OCI-LY7 (cell line): ENCODE results near the gene MTMR4. TPM values are rescaled to one million over a fixed set of nuclear protein-coding genes. Genes with fewer than 3 reads are reported as not detected.

Experiments used
- Bru-seq: library from RNA; stranded (reverse); fragments of 400-500 nt; gene quantifications from one replicate; lab custom pipeline; 2021; lab: Mats Ljungman, UMichigan
- BruChase-seq, 2 experiments: library from RNA; stranded (reverse); fragments of 400-500 nt; gene quantifications; one replicate each; lab custom pipeline; 2021; lab: Mats Ljungman, UMichigan
- BruUV-seq: library from RNA; stranded (reverse); fragments of 400-500 nt; replicated peaks from 2 replicates; lab custom pipeline; 2021; lab: Mats Ljungman, UMichigan
- CTCF ChIA-PET: fragments of 300-600 bp; sonication (Branson Sonifier 250); formaldehyde crosslinking; loops from one replicate; lab custom pipeline; 2022; ENCODE audit warnings: antibody characterized with exemption; ENCODE audit not compliant: unreplicated experiment; lab: Charles Lee
- POLR2A ChIA-PET: fragments of 300-600 bp; sonication (Branson Sonifier 250); formaldehyde crosslinking; loops from one replicate; lab custom pipeline; 2022; ENCODE audit warnings: antibody characterized with exemption; lab: Charles Lee
- DNase-seq: peaks from one replicate; pipeline ENCODE4 v3.0.0-alpha.2; 2015; ENCODE audit warnings: low spot score
- H2AFZ ChIP-seq: fragments of 200-600 bp; sonication (generic), shearing (Covaris generic); 2 replicates; pipeline ENCODE4 v1.6.1; 2014; ENCODE audit warnings: mild to moderate bottlenecking, antibody characterized with exemption, low read length, moderate library complexity
- H3K27ac ChIP-seq: fragments of 200-600 bp; sonication (generic); 2 replicates; pipeline ENCODE4 v1.5.1; 2014; ENCODE audit warnings: mixed run types, low read depth, mild to moderate bottlenecking, moderate library complexity, low read length, inconsistent platforms; ENCODE audit not compliant: poor library complexity, severe bottlenecking
- H3K36me3 ChIP-seq: fragments of 200-600 bp; sonication (generic); 2 replicates; pipeline ENCODE4 v1.6.1; 2014; ENCODE audit warnings: mild to moderate bottlenecking, antibody characterized with exemption, low read length, moderate library complexity, mixed read lengths; ENCODE audit not compliant: insufficient read depth
- H3K4me1 ChIP-seq: fragments of 200-600 bp; sonication (generic); 2 replicates; pipeline ENCODE4 v1.5.1; 2014; ENCODE audit warnings: mild to moderate bottlenecking, low read length; ENCODE audit not compliant: insufficient read depth, poor library complexity, severe bottlenecking
- H3K4me2 ChIP-seq: fragments of 200-600 bp; sonication (generic); 2 replicates; pipeline ENCODE4 v1.6.1; 2014; ENCODE audit warnings: mild to moderate bottlenecking, low read length
- H3K4me3 ChIP-seq: fragments of 200-600 bp; sonication (generic); 2 replicates; pipeline ENCODE4 v1.5.1; 2014; ENCODE audit warnings: mild to moderate bottlenecking, low read depth, low read length; ENCODE audit not compliant: poor library complexity, severe bottlenecking
- H3K79me2 ChIP-seq: fragments of 200-600 bp; sonication (generic); 2 replicates; pipeline ENCODE4 v1.6.1; 2016; ENCODE audit warnings: low read depth, mild to moderate bottlenecking, low read length, moderate library complexity, mixed read lengths; ENCODE audit not compliant: insufficient read depth
- H3K9me2 ChIP-seq: fragments of 200-600 bp; sonication (generic); 2 replicates; pipeline ENCODE4 v1.6.1; 2016; ENCODE audit warnings: mild to moderate bottlenecking, low read length, mixed read lengths; ENCODE audit not compliant: insufficient read depth
- H3K9me3 ChIP-seq: fragments of 200-600 bp; sonication (generic); 2 replicates; pipeline ENCODE4 v1.6.1; 2014; ENCODE audit warnings: mild to moderate bottlenecking, mixed run types, low read length, mixed read lengths
- H4K20me1 ChIP-seq: fragments of 200-600 bp; sonication (generic); 2 replicates; pipeline ENCODE4 v1.6.1; 2014; ENCODE audit warnings: mild to moderate bottlenecking, antibody characterized with exemption, low read length, moderate library complexity, mixed read lengths; ENCODE audit not compliant: insufficient read depth
- CTCF ChIP-seq: fragments of 200-600 bp; sonication (generic); conservative IDR thresholded peaks from 2 replicates; pipeline ENCODE4 v1.5.1; 2014; ENCODE audit warnings: mild to moderate bottlenecking, antibody characterized with exemption, low read length, moderate library complexity, mixed read lengths
- EZH2phosphoT487 ChIP-seq: fragments of 200-600 bp; sonication (generic); IDR thresholded peaks from 2 replicates; pipeline ENCODE4 v1.6.1; 2018; ENCODE audit warnings: low read depth, borderline replicate concordance, mild to moderate bottlenecking, mixed run types, antibody characterized with exemption, low read length, moderate library complexity, mixed read lengths
- intact Hi-C: fragments of 100-400 bp; cut with micrococcal nuclease; formaldehyde crosslinking; loops from one replicate; pipeline ENCODE4 v1.10.0; 2022; ENCODE audit not compliant: unreplicated experiment
- long read RNA-seq: library from polyadenylated mRNA; stranded (forward); transcript quantifications from one replicate; pipeline ENCODE4 v2.0.0, GENCODE V29; 2022
- total RNA-seq, 2 experiments: library from RNA; depleted of rRNA in 1 of 2; stranded (reverse); fragments of >200 nt in 1 of 2; shearing (Covaris generic) in 1 of 2; gene quantifications; 2 replicates each; pipeline ENCODE4 v1.2.3, GENCODE V29; 2014 to 2022

MTMR4 gene
- 37.0 and 37.8 TPM in 2 replicates for total RNA-seq (2014; rRNA removed; shearing (Covaris generic))
- total RNA-seq (2022), result 51.0 and 61.1 TPM in 2 replicates
- percentile 78 among the genes with signal in this experiment for Bru-seq, nascent RNA
- BruChase-seq, experiment 1, labeled RNA remaining after a 6-hour chase, result percentile 81 among the genes with signal in this experiment
- percentile 90 among the genes with signal in this experiment for BruChase-seq, experiment 2, labeled RNA remaining after a 2-hour chase
- long read RNA-seq, full-length matches to known transcripts, result 10 of 39 reads
- long read RNA-seq, partial matches to known transcripts, result 14 of 39 reads
- long read RNA-seq, other reads (novel, unspliced or antisense), result 15 of 39 reads

- peaks cover 43% of the 10 kb centered on the region for H3K4me1 ChIP-seq
- ChIA-PET POLR2A (interaction anchor here (0.6 to 1.7 kb wide), 4 partner anchors 9 to 431 kb away, joined by 3 to 10 read pairs (median 4); no protein-coding TSS in a partner anchor), CTCF (interaction anchor here (0.5 to 0.6 kb wide), 2 partner anchors 74 to 232 kb away, joined by 5 read pairs; no protein-coding TSS in a partner anchor)
- peak; percentile 81 for DNase-seq
- BruUV-seq, result no TSS peak
- H3K36me3 ChIP-seq, result peaks cover 37% of the 10 kb centered on the region
- H3K9me2 ChIP-seq, result no peaks in the 10 kb centered on the region
- peak within 1 kb of the TSS; percentile 91 for H3K4me2 ChIP-seq
- peaks cover 22% of the 10 kb centered on the region; the same call in 1 of the 2 replicates for H3K79me2 ChIP-seq
- no peak for TF ChIP-seq CTCF
- no peak for TF ChIP-seq EZH2phosphoT487
- peak within 1 kb of the TSS; percentile 16 for H3K27ac ChIP-seq
- H3K9me3 ChIP-seq, result no peaks in the 10 kb centered on the region
- intact Hi-C loops, result loop anchor here (10.0 kb wide), 1 partner anchor 181 kb away; the partner anchor contains the start of genes RAD51C and TEX14
- 0 out of 2 replicates have a peak, but pooled peaks cover 4% of the 10 kb centered on the region for H4K20me1 ChIP-seq
- peak within 1 kb of the TSS; percentile 31; the same call in 1 of the 2 replicates for H2AFZ ChIP-seq
- H3K4me3 ChIP-seq, result peak within 1 kb of the TSS; percentile 90
These were observed at the start of gene MTMR4 for GRCh38 chr17:58513965-58514769. TSS of gene MTMR4 (minus strand) at chr17:58514638. CDS start at chr17:58514407, 231 bp downstream.

GRCh38 chr17:58560511-58560910 is 46.1 kb upstream of the MTMR4 start:
- H3K27ac ChIP-seq, result no peak overlapping the region
- H3K4me1 ChIP-seq, result peaks cover 61% of the 10 kb centered on the region
- DNase-seq, result no peak
- H4K20me1 ChIP-seq, result no peaks in the 10 kb centered on the region
- H3K4me3 ChIP-seq, result no peak overlapping the region
- H3K4me2 ChIP-seq, result no peak overlapping the region
- ChIA-PET CTCF (no interaction called here), POLR2A (interaction anchor here (0.9 to 2.0 kb wide), 2 partner anchors 10 to 71 kb away, joined by 4 to 5 read pairs; no protein-coding TSS in a partner anchor)
- H3K79me2 ChIP-seq, result no peaks in the 10 kb centered on the region
- H3K36me3 ChIP-seq, result no peaks in the 10 kb centered on the region
- no TSS peak for BruUV-seq
- no peak overlapping the region for H2AFZ ChIP-seq
- no peaks in the 10 kb centered on the region for H3K9me3 ChIP-seq
- TF ChIP-seq EZH2phosphoT487 (no peak), CTCF (no peak)
- H3K9me2 ChIP-seq, result no peaks in the 10 kb centered on the region
- intact Hi-C loops, result no loop called here
